ENCODE data around the gene TENM3.

TENM3 gene

DNA sequence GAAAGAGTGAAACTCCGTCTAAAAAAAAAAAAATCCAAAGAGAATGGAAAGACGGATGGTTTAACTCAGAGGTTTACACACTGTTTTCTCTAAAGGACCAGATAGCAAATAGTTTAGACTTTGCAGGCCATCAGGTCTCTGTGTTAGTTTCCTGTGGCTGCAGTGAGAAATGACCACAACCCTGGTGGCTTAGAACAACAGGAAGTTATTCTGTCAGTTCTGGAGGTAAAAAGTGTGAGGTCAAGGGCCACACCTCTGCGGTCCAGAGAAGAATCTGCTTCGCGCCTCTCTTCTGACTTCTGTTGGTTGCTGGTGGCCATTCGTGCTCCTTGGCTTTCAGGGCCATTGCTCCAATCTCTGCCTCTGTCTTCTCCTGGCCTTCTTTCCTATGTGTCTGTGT lies 76.9 kb downstream of the TENM3 start:
- Mint-ChIP-seq H3K4me1 (peaks cover 13% of the 10 kb centered on the region), H3K27me3 (ENCODE audit: low read depth) (no peaks in the 10 kb centered on the region), H3K27ac (no peak overlapping the region), H3K36me3 (ENCODE audit: low read depth) (peaks cover 27% of the 10 kb centered on the region), H3K9me3 (peaks cover 13% of the 10 kb centered on the region), H3K4me3 (no peak overlapping the region)
- TF ChIP-seq, protein P1, sequence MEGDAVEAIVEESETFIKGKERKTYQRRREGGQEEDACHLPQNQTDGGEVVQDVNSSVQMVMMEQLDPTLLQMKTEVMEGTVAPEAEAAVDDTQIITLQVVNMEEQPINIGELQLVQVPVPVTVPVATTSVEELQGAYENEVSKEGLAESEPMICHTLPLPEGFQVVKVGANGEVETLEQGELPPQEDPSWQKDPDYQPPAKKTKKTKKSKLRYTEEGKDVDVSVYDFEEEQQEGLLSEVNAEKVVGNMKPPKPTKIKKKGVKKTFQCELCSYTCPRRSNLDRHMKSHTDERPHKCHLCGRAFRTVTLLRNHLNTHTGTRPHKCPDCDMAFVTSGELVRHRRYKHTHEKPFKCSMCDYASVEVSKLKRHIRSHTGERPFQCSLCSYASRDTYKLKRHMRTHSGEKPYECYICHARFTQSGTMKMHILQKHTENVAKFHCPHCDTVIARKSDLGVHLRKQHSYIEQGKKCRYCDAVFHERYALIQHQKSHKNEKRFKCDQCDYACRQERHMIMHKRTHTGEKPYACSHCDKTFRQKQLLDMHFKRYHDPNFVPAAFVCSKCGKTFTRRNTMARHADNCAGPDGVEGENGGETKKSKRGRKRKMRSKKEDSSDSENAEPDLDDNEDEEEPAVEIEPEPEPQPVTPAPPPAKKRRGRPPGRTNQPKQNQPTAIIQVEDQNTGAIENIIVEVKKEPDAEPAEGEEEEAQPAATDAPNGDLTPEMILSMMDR (IDR thresholded peaks at IDR 0.05; ENCODE audit: unreplicated experiment in 3 of 3) = no peak

DNA sequence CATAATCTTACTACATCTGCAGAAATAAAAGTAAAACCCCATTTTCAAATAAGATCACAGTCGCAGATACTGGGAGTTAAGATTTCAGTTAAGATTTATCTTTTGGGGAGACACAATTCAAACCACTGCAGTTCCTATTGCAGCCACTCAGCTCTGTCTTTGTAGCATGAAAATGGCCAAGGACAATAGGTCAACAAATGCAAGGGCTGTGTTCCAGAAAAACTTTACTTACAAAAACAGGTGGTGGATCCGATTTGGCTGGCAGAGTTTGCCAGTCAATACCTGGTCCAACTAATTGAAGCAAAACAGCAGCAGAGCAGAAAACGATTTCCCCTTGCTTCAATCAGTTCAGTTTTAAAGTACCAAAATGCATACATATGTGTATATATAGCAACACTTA lies 77.4 kb downstream of the TENM3 start:
- H3K27ac Mint-ChIP-seq = no peak overlapping the region
- no peaks in the 10 kb centered on the region for H3K27me3 Mint-ChIP-seq (ENCODE audit: low read depth)
- no peak overlapping the region for H3K4me3 Mint-ChIP-seq
- TF ChIP-seq, protein P1 (IDR thresholded peaks at IDR 0.05; ENCODE audit: unreplicated experiment in 3 of 3) = no peak
- peaks cover 18% of the 10 kb centered on the region for H3K4me1 Mint-ChIP-seq
- H3K9me3 Mint-ChIP-seq = peaks cover 10% of the 10 kb centered on the region
- peaks cover 24% of the 10 kb centered on the region for H3K36me3 Mint-ChIP-seq (ENCODE audit: low read depth)

GRCh38 chr4:182324282-182324681 lies 81.1 kb downstream of the TENM3 start:
- peaks cover 38% of the 10 kb centered on the region for H3K4me1 Mint-ChIP-seq
- no peaks in the 10 kb centered on the region for H3K27me3 Mint-ChIP-seq (ENCODE audit: low read depth)
- H3K36me3 Mint-ChIP-seq (ENCODE audit: low read depth) = peaks cover 29% of the 10 kb centered on the region

DNA sequence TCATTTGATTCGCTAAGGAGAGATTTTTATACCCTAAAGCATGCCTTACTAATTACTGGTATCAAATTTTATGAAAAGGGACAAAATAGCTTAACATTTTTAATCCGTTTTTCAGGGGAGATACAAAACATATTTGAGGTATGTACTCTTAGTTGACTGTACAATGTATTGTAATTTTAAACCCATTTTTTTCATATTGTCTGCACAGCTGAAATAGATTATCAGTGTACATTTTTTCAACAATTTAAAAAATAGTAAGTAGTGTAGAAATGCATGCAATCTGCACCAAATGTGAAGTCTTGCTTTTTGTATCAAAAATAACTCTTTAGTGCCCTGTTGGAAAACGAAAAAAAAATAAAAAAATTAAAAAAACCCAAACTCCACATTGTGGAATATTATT lies 82.2 kb downstream of the TENM3 start:
- Mint-ChIP-seq H3K27me3 (ENCODE audit: low read depth) (no peaks in the 10 kb centered on the region), H3K4me3 (no peak overlapping the region), H3K9me3 (no peaks in the 10 kb centered on the region), H3K36me3 (ENCODE audit: low read depth) (peaks cover 40% of the 10 kb centered on the region), H3K27ac (peak overlapping the region in 2 of 3 experiments; percentile 6 to 35), H3K4me1 (peaks cover 35% of the 10 kb centered on the region)
- TF ChIP-seq, protein P1 (IDR thresholded peaks at IDR 0.05; ENCODE audit: unreplicated experiment in 3 of 3) = no peak

More at GRCh38 chr4:182324282-182324681, 81.1 kb downstream of the TENM3 start:
- no peaks in the 10 kb centered on the region for H3K9me3 Mint-ChIP-seq
- H3K27ac Mint-ChIP-seq = no peak overlapping the region
- TF ChIP-seq, protein P1 (IDR thresholded peaks at IDR 0.05; ENCODE audit: unreplicated experiment in 3 of 3) = no peak
- H3K4me3 Mint-ChIP-seq = no peak overlapping the region

DNA sequence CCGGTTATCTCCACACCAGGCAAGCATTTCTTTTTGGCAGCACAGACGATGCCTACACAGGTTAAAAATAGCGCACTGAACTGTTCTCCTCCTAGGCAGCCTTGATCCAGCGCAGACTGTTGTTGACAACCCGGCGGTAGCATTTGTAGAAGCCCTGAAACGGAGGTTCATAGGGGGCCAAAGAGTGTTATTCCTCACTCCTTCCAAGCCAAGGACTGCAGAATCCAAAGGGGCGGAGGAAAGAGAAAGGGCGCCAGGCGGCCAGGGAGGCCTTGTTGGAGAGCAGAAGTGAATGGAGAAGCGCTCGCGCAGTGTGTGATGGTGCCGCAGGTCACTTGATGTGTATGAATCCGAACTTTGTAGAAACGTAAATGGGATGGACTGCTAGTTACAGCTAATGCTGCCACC lies 82.7 kb downstream of the TENM3 start:
- no peaks in the 10 kb centered on the region for H3K27me3 Mint-ChIP-seq (ENCODE audit: low read depth)
- H3K4me3 Mint-ChIP-seq = no peak overlapping the region
- no peaks in the 10 kb centered on the region for H3K9me3 Mint-ChIP-seq
- H3K27ac Mint-ChIP-seq = peak overlapping the region in 2 of 3 experiments; percentile 25 to 35
- peaks cover 40% of the 10 kb centered on the region for H3K36me3 Mint-ChIP-seq (ENCODE audit: low read depth)
- peaks cover 31% of the 10 kb centered on the region for H3K4me1 Mint-ChIP-seq
- TF ChIP-seq, protein P1 (IDR thresholded peaks at IDR 0.05; ENCODE audit: unreplicated experiment in 3 of 3) = no peak

- Mint-ChIP-seq H3K4me1 (peaks cover 31% of the 10 kb centered on the region), H3K36me3 (ENCODE audit: low read depth) (peaks cover 40% of the 10 kb centered on the region), H3K4me3 (no peak overlapping the region), H3K9me3 (no peaks in the 10 kb centered on the region), H3K27ac (no peak overlapping the region), H3K27me3 (ENCODE audit: low read depth) (no peaks in the 10 kb centered on the region)
- TF ChIP-seq, protein P1 (IDR thresholded peaks at IDR 0.05; ENCODE audit: unreplicated experiment in 3 of 3) = no peak
Observed at GRCh38 chr4:182328505-182328904, 85.3 kb downstream of the TENM3 start.

Data from nephron (organoid).